Hindlimb muscle (tissue), 1 donor: Measurements from ENCODE around the gene PDE3B. TPM values are rescaled to one million over a fixed set of nuclear protein-coding genes. Genes with fewer than 3 reads are reported as not detected.
A peak's percentile ranks its signal among the peaks of the same experiment; 100 is the strongest.
"Not testable (repeated sequence)": the region's sequence is repeated elsewhere in the genome, so short reads cannot be mapped to it uniquely, and the experiment has no call there.

Experiments used
- DNase-seq: peaks from one replicate; pipeline ENCODE4 v3.0.0-alpha.2; 2013
- polyA plus RNA-seq: library from polyadenylated mRNA; unstranded; fragments of 120-200 nt; gene quantifications from one replicate; pipeline ENCODE4 v1.2.1, GENCODE V29; 2013; ENCODE audit not compliant: insufficient read length

PDE3B gene
- polyA plus RNA-seq, 1 donor: 1.6 TPM

DNA sequence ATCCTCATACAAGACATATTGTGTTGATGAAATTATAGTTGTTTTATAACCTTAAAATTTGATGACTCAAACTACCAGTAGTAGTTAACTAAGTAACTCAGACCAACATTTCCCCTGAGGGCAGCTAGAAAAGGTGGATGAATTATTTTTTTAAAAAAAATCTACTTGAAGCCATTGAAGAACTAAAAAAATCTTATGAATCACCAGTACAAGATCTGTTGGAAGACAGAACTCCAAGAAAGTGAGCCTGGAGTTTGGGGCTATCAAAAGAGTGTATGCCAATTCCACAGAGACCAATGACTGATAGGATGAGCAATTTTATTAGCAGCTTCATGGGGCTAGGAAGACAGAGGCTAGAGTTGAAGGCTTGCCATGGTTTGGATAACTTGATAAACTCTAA is 176.0 kb downstream of the PDE3B start:
- no peak for DNase-seq

DNA sequence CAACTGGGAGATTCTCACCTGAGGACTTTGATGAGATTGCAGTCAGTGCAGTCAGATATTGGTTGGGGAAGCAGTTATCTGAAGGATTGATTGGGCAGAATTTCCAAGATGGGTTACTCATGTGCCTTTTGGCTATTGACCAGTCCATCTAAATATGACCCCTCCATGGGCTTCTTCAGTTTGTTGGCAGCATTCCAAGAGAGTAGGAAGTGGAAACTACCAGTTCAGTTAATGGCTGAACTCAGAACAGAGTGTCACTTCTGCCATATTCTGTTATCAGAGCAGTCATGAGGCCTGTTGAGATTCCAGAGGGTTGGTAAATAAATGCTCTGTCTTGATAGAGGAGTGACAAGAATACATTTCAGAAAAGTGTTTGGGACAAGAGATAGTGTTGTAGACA is 177.4 kb downstream of the PDE3B start:
- no peak for DNase-seq

GRCh38 chr11:14826600-14826999 is 183.0 kb downstream of the PDE3B start:
- DNase-seq: no peak

- DNase-seq: no peak
These were observed 192.2 kb downstream of the PDE3B start for GRCh38 chr11:14835496-14836492.

DNA sequence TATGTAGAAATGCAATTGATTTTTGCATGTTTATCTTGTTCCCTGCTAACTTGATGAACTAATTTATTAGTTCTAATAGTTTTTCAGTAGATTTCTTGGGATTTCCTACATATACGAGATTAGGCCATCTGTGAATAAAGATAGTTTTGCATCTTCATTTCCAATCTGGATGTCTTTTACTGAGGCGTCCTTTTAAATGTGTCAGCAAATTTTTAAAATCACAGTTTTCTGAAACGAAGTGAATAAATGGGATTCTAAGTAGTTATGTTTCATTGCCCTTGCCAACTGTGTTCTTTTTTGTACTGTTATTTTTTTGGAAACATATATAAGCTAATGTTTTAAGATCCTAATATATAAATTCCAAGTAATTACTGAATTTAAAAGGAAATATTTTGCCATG is 198.4 kb downstream of the PDE3B start:
- DNase-seq: no peak

DNA sequence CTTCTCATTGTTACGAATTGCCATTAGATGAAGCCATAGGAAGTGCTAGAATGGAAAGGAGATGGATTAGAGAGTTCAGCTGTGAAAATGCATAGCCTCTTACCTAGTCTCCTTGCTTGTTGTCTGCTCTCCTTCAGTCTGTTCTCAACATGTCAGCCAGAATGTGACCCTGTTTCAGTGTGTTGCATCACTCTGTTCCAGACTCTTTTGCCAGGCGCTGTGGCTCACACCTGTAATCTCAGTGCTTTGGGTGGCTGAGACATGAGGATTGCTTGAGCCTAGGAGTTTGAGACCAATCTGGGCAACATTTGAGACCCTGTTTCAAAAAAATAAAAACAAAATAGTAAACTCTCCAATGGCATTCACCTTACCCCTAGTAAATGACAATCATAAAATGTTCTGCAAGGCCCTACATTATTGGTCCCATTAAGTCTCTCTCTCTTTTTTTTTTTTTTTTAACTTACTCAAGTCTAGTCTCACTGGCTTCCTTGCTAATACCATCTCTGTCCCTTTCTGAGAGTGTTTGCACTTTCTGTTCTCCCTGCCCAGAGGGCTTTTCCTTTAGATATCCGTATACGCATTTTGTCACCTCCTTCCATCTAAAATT is 209.1 kb downstream of the PDE3B start:
- no peak for DNase-seq

- DNase-seq: no peak
These were observed 210.5 kb downstream of the PDE3B start for GRCh38 chr11:14854057-14854456.

- no peak for DNase-seq
These were observed 212.3 kb downstream of the PDE3B start for GRCh38 chr11:14855890-14856289.

- DNase-seq: no peak
These were observed 214.0 kb downstream of the PDE3B start for GRCh38 chr11:14857621-14858020.

GRCh38 chr11:14858404-14858803 is 214.8 kb downstream of the PDE3B start:
- no peak for DNase-seq

GRCh38 chr11:14860511-14860910 is 216.9 kb downstream of the PDE3B start:
- DNase-seq: no peak

DNA sequence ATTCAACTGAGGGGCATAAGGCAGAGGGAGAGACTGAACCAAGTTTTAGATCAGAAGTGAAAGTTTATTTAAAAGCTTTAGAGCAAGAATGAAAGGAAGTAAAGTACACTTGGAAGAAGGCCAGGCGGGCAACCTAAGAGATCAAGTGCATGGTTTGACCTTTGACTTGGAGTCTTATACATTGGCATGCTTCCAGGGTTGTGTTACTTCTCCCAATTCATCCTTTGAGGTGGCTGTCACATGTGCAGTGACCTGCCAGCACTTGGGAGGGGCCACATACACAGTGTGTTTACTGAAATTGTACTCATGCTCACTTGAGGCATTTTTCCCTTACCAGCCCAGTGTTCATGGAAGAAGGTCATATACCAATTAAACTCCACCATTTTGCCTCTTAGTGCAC is 218.1 kb downstream of the PDE3B start:
- DNase-seq: no peak

DNA sequence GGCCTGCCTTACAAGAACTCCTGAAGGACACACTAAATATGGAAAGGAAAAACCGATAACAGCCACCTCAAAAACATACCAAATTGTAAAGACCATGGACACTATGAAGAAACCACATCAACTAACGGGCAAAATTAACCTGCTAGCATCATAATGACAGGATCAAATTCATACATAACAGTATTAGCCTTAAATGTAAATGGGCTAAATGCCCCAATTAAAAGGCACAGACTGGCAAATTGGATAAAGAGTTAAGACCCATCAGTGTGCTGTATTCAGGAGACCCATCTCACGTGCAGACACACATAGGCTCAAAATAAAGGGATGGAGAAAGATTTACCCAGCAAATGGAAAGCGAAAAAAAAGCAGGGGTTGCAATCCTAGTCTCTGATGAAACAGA is 220.2 kb downstream of the PDE3B start:
- DNase-seq: not testable (repeated sequence)

DNA sequence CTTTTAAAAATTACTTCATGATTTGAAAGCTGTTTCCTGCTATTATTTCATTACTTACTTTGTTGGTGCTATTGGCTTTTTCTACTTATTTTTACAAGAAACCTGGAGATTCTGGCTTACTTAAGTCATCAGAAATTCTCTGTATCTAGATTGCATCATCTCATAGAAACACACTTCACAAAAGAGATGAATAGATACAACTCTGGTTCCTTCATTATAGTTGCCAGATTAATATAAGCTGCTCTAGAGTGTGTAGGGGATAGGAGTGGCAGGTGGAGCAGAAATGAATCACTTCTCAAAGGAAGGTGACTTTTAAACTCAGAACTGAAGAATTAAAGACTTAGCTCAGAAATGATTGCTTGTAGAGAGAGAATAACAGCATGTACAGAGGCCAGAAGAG is 228.4 kb downstream of the PDE3B start:
- no peak for DNase-seq

DNA sequence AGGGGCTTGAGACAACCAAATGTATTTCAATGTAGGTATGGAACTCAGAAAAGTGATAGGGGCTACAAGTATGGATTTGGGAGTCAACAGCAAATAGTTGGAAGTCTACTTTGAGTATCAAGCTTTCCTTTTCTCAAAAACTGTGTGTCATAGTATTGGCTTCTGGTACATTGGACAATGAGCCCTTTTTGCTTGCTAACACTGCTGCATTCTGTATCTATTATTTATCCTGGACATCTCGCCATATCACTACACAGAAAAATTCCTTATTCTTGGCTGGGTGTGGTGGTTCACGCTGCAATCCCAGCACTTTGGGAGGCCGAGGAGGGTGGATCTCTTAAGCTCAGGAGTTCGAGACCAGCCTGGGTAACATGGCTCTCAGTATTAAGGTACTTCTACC is 230.0 kb downstream of the PDE3B start:
- no peak for DNase-seq

DNA sequence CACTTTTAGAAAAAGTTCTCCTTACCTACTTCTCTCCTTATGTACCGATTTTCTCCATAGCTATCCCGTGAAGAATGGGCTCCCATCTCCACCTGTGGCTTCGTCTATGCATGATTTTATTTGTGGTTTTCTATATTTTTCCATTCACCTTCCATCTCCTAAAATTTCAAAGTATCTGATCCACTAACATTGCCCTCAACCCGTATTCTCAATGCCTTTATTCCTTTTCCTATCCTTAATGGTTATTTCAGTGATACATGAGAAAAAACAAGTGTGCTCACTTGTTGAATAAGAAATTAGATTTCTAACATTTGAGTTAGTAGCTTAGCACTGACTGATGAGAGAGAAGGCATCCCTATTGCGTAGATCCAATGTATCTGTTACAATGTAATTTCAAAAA is 231.6 kb downstream of the PDE3B start:
- no peak for DNase-seq

GRCh38 chr11:14881576-14882193 is 238.1 kb downstream of the PDE3B start:
- DNase-seq: no peak

- no peak for DNase-seq
These were observed 238.6 kb downstream of the PDE3B start for GRCh38 chr11:14882196-14882595.

DNA sequence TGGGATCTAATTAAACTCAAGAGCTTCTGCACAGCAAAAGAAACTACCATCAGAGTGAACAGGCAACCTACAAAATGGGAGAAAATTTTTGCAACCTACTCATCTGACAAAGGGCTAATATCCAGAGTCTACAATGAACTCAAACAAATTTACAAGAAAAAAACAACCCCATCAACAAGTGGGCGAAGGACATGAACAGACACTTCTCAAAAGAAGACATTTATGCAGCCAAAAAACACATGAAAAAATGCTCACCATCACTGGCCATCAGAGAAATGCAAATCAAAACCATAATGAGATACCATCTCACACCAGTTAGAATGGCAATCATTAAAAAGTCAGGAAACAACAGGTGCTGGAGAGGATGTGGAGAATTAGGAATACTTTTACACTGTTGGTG is 240.1 kb downstream of the PDE3B start:
- DNase-seq: not testable (repeated sequence)

GRCh38 chr11:14884667-14885273 is 241.2 kb downstream of the PDE3B start:
- no peak for DNase-seq

GRCh38 chr11:14886513-14886912 is 242.9 kb downstream of the PDE3B start:
- no peak for DNase-seq

DNA sequence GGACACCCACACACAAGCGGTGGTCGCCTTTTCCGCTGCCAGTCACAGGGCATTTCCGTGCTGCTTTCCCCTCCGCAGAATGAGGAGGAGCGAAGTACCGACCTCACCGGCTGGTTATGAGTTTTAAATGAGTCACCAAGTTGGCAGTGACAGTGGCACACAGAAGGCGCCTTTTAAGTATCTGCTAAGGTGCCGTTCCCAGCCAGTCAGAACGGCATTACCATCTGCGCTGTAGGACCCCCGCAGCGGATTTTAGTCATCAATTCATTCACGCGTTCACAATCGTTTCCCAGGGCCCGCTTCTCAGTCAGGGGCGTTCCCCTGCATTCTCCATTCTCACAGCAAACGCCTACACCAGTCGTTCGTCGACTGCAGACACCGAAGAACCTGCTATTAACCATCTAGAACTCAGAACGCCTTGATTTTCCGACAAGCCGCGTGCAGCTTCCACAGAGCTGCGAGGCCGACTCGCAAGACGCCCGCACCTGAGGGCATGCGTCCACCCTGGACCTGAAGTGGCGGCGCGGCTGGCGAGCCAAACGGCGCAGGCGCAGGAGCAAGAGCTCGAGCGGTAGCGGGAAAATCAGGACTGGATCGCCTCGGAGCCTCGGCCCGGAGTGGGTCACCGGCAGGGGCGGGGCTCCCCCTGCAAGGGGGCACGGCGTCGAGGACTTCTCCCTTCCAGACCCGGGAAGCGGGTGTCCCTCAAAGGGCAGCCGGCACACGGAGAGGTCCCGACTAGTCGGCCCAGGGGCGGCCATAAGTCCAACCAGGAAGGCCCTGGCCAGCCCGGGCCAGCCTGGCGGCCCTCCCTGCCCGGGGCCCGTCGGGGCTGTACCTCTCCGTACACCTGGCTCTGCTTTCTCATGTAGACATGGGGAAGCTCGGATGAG is 247.8 kb downstream of the PDE3B start:
- DNase-seq: peak; percentile 91
